Mesenchymal stem cell (in vitro differentiated cells and primary cell): ENCODE data around the gene METTL2B.
"Not testable (repeated sequence)": the region's sequence is repeated elsewhere in the genome, so short reads cannot be mapped to it uniquely, and the experiment has no call there.

Source experiments
- DNase-seq: peaks from one replicate; pipeline ENCODE4 v3.0.0-alpha.2; 2013
- H2AFZ ChIP-seq: one replicate; pipeline ENCODE4 v1.6.1; 2013; ENCODE audit warnings: low read depth, mild to moderate bottlenecking, control low read depth, inconsistent platforms, low read length, moderate library complexity
- H2AK5ac ChIP-seq: 2 replicates; pipeline ENCODE4 v1.6.1; 2013; ENCODE audit warnings: low read length, moderate library complexity, mild to moderate bottlenecking, inconsistent platforms; ENCODE audit not compliant: severe bottlenecking
- H2BK120ac ChIP-seq: one replicate; pipeline ENCODE4 v1.6.1; 2013; ENCODE audit warnings: low read depth, mild to moderate bottlenecking, inconsistent platforms, low read length, moderate library complexity
- H2BK12ac ChIP-seq, 2 experiments: one replicate each; pipeline ENCODE4 v1.6.1; 2013; ENCODE audit warnings: inconsistent platforms in 2 of 2, low read length in 2 of 2, mild to moderate bottlenecking in 2 of 2, moderate library complexity in 2 of 2, control low read depth in 1 of 2
- H2BK15ac ChIP-seq: one replicate; pipeline ENCODE4 v1.6.1; 2013; ENCODE audit warnings: mild to moderate bottlenecking, low read depth, inconsistent platforms; ENCODE audit not compliant: poor library complexity, severe bottlenecking
- H2BK5ac ChIP-seq: 2 replicates; pipeline ENCODE4 v1.6.1; 2013; ENCODE audit warnings: low read depth, mild to moderate bottlenecking, low read length, control low read depth, inconsistent platforms; ENCODE audit not compliant: poor library complexity, severe bottlenecking
- H3K14ac ChIP-seq, 2 experiments: one replicate each; pipeline ENCODE4 v1.6.1; 2013; ENCODE audit warnings: inconsistent platforms in 2 of 2, low read length in 2 of 2, control low read depth in 1 of 2, mild to moderate bottlenecking in 1 of 2, moderate library complexity in 1 of 2
- H3K18ac ChIP-seq, 2 experiments: one replicate each; pipeline ENCODE4 v1.6.1; 2013; ENCODE audit warnings: inconsistent platforms in 2 of 2, low read length in 2 of 2, control low read depth in 1 of 2, low read depth in 1 of 2, mild to moderate bottlenecking in 1 of 2
- H3K23ac ChIP-seq, 2 experiments: one replicate each; pipeline ENCODE4 v1.6.1; 2013; ENCODE audit warnings: inconsistent platforms in 2 of 2, low read length in 2 of 2, mild to moderate bottlenecking in 2 of 2, moderate library complexity in 2 of 2, control low read depth in 1 of 2
- H3K27ac ChIP-seq: 2 replicates; pipeline ENCODE4 v1.5.1; 2013; ENCODE audit warnings: mild to moderate bottlenecking, moderate library complexity, low read length, control low read depth, inconsistent platforms; ENCODE audit not compliant: poor library complexity, severe bottlenecking
- H3K27me3 ChIP-seq, 2 experiments: 2 replicates each; pipeline versions ENCODE4 v1.6.1 to v1.7.0; 2013; ENCODE audit warnings: low read length in 2 of 2, mild to moderate bottlenecking in 2 of 2, moderate library complexity in 2 of 2, control low read depth in 1 of 2, inconsistent platforms in 1 of 2; ENCODE audit not compliant: control insufficient read depth in 1 of 2, insufficient read depth in 1 of 2
- H3K36me3 ChIP-seq, 2 experiments: 2 replicates each; pipeline versions ENCODE4 v1.6.1 to v1.7.0; 2013; ENCODE audit warnings: low read length in 2 of 2, control low read depth in 1 of 2, inconsistent platforms in 1 of 2, low read depth in 1 of 2, mild to moderate bottlenecking in 1 of 2; ENCODE audit not compliant: insufficient read depth in 2 of 2, control insufficient read depth in 1 of 2
- H3K4ac ChIP-seq, 2 experiments: one replicate each; pipeline ENCODE4 v1.6.1; 2013; ENCODE audit warnings: inconsistent platforms in 2 of 2, low read length in 2 of 2, mild to moderate bottlenecking in 2 of 2, moderate library complexity in 2 of 2, control low read depth in 1 of 2, low read depth in 1 of 2
- H3K4me1 ChIP-seq: 2 replicates; pipeline ENCODE4 v1.6.1; 2013; ENCODE audit warnings: low read depth, low read length, control low read depth; ENCODE audit not compliant: control insufficient read depth, insufficient read depth
- H3K4me2 ChIP-seq: 2 replicates; pipeline ENCODE4 v1.6.1; 2013; ENCODE audit warnings: low read length, mild to moderate bottlenecking, inconsistent platforms; ENCODE audit not compliant: poor library complexity, severe bottlenecking
- H3K4me3 ChIP-seq, 2 experiments: 2 replicates each; pipeline versions ENCODE4 v1.5.1 to v1.7.0; 2013; ENCODE audit warnings: low read length in 2 of 2, mild to moderate bottlenecking in 2 of 2, control low read depth in 1 of 2, low read depth in 1 of 2; ENCODE audit not compliant: insufficient read depth in 1 of 2
- H3K79me1 ChIP-seq: replicated peaks from 2 replicates; pipeline ENCODE4 v1.6.1; 2013; ENCODE audit warnings: mild to moderate bottlenecking, control low read depth, low read length, inconsistent platforms; ENCODE audit not compliant: poor library complexity, severe bottlenecking
- H3K9ac ChIP-seq: 2 replicates; pipeline ENCODE4 v1.7.0; 2013; ENCODE audit warnings: mild to moderate bottlenecking, low read length, moderate library complexity
- H3K9me3 ChIP-seq: 2 replicates; pipeline ENCODE4 v1.7.0; 2013; ENCODE audit warnings: mild to moderate bottlenecking, low read length; ENCODE audit not compliant: control insufficient read depth
- H4K8ac ChIP-seq: one replicate; pipeline ENCODE4 v1.6.1; 2013; ENCODE audit warnings: inconsistent platforms, mild to moderate bottlenecking, low read length, moderate library complexity
- H4K91ac ChIP-seq: one replicate; pipeline ENCODE4 v1.6.1; 2013; ENCODE audit warnings: mild to moderate bottlenecking, low read length, inconsistent platforms
- WGBS: methylation state at CpG from one replicate; pipeline ENCODE4 v1.1.7; 2013; ENCODE audit warnings: mixed read lengths; 5-methylcytosine and 5-hydroxymethylcytosine counted together

Gene METTL2B

GRCh38 chr7:128530121-128530854 lies 53.7 kb downstream of the METTL2B start:
- not testable (repeated sequence) for H3K14ac ChIP-seq, H2BK5ac ChIP-seq, H3K36me3 ChIP-seq, H3K79me1 ChIP-seq, H3K9me3 ChIP-seq, H2AFZ ChIP-seq, H2BK12ac ChIP-seq, H3K27ac ChIP-seq, H2AK5ac ChIP-seq, H3K4me1 ChIP-seq, H3K27me3 ChIP-seq, H3K23ac ChIP-seq
- Histone ChIP-seq H3K9ac (peak overlapping the region; percentile 96), H3K4me2 (peak overlapping the region; percentile 91), H2BK15ac (peak overlapping the region; percentile 69), H4K91ac (peak overlapping the region; percentile 68), H2BK120ac (peak overlapping the region; percentile 34), H3K4ac (peak overlapping the region in 1 of 2 experiments; percentile 75), H3K4me3 (peak overlapping the region; percentile 68 to 80), H4K8ac (peak overlapping the region; percentile 64), H3K18ac (peak overlapping the region; percentile 62 to 93)
- DNase-seq = peak; percentile 24
- 7% methylated on average over 28 of the region's 50 CpGs for WGBS

- peak overlapping the region; percentile 68 to 80 for H3K4me3 ChIP-seq
- H3K9me3 ChIP-seq = no peaks in the 10 kb centered on the region
- no peak overlapping the region for H2BK12ac ChIP-seq
- peak overlapping the region; percentile 63 for H2AFZ ChIP-seq
- H3K9ac ChIP-seq = peak overlapping the region; percentile 96
- no peak overlapping the region for H2BK120ac ChIP-seq
- peak overlapping the region; percentile 68 for H4K91ac ChIP-seq
- peak overlapping the region; percentile 62 to 93 for H3K18ac ChIP-seq
- peak overlapping the region in 1 of 2 experiments; percentile 75 for H3K4ac ChIP-seq
- no peak overlapping the region for H2BK5ac ChIP-seq
- H3K27me3 ChIP-seq = no peaks in the 10 kb centered on the region
- 0% methylated on average over 15 of the region's 38 CpGs for WGBS
- no peaks in the 10 kb centered on the region for H3K4me1 ChIP-seq
- H3K27ac ChIP-seq = no peak overlapping the region
- peaks cover 4% of the 10 kb centered on the region for H3K79me1 ChIP-seq
- H2AK5ac ChIP-seq = no peak overlapping the region
- peaks cover 0 to 5% of the 10 kb centered on the region in 2 experiments for H3K36me3 ChIP-seq
- H2BK15ac ChIP-seq = peak overlapping the region; percentile 69
- H3K4me2 ChIP-seq = peak overlapping the region; percentile 91
- no peak for DNase-seq
- H4K8ac ChIP-seq = no peak overlapping the region
- H3K23ac ChIP-seq = no peak overlapping the region
- H3K14ac ChIP-seq = no peak overlapping the region
These were observed 54.2 kb downstream of the METTL2B start for GRCh38 chr7:128530855-128531104.

GRCh38 chr7:128531105-128531954 lies 54.8 kb downstream of the METTL2B start:
- Histone ChIP-seq H2BK15ac (peak overlapping the region; percentile 69), H3K18ac (peak overlapping the region; percentile 89 to 93), H3K4me2 (peak overlapping the region; percentile 91), H2BK5ac (peak overlapping the region; percentile 19), H3K4me3 (peak overlapping the region; percentile 78 to 88), H3K4ac (peak overlapping the region in 1 of 2 experiments; percentile 49), H3K9ac (peak overlapping the region; percentile 96), H3K14ac (peak overlapping the region in 1 of 2 experiments; percentile 28), H4K91ac (peak overlapping the region; percentile 50), H4K8ac (peak overlapping the region; percentile 92), H2BK120ac (peak overlapping the region; percentile 95)
- not testable (repeated sequence) for H2BK12ac ChIP-seq, H2AFZ ChIP-seq, H3K36me3 ChIP-seq, H3K27me3 ChIP-seq, H3K4me1 ChIP-seq, H2AK5ac ChIP-seq, H3K79me1 ChIP-seq, H3K23ac ChIP-seq, H3K9me3 ChIP-seq, H3K27ac ChIP-seq
- under 1% methylated on average over 63 of the region's 92 CpGs for WGBS
- peak; percentile 80 for DNase-seq

- not testable (repeated sequence) for H4K91ac ChIP-seq, H3K27me3 ChIP-seq, H3K14ac ChIP-seq, H2AFZ ChIP-seq, H3K36me3 ChIP-seq, H3K4me1 ChIP-seq, H2BK12ac ChIP-seq, H3K9me3 ChIP-seq, H2BK15ac ChIP-seq, H3K79me1 ChIP-seq, H3K23ac ChIP-seq, H2AK5ac ChIP-seq, H4K8ac ChIP-seq, H3K4ac ChIP-seq
- peak overlapping the region; percentile 82 for H2BK5ac ChIP-seq
- peak; percentile 49 for DNase-seq
- H3K9ac ChIP-seq = peak overlapping the region; percentile 96
- peak overlapping the region; percentile 95 for H2BK120ac ChIP-seq
- H3K4me3 ChIP-seq = peak overlapping the region; percentile 78 to 88
- peak overlapping the region; percentile 22 for H3K27ac ChIP-seq
- peak overlapping the region in 1 of 2 experiments; percentile 66 for H3K18ac ChIP-seq
- 0% methylated on average over 15 of the region's 35 CpGs for WGBS
- peak overlapping the region; percentile 80 for H3K4me2 ChIP-seq
These were observed 55.5 kb downstream of the METTL2B start for GRCh38 chr7:128531955-128532478.
